Testis (tissue), 2 donors: Measurements from ENCODE around the gene VIM.

Experiments
- CTCF ChIP-seq, 3 experiments: fragments of 450-650 bp in 2 of 3; fragments of 200-600 bp in 1 of 3; sonication (generic) in 1 of 3; IDR thresholded peaks; one replicate each; pipeline ENCODE4 v1.5.1; 2016 to 2019; ENCODE audit warnings: antibody characterized with exemption in 3 of 3, mild to moderate bottlenecking in 2 of 3, moderate library complexity in 1 of 3
- POLR2A ChIP-seq: fragments of 450-650 bp; IDR thresholded peaks from one replicate; pipeline ENCODE4 v1.6.1; 2017; ENCODE audit warnings: antibody characterized with exemption, mild to moderate bottlenecking, moderate library complexity

- TF ChIP-seq CTCF (IDR thresholded peaks at IDR 0.05) (peak; percentile 44 to 88 (median 60)), POLR2A (no peak)
These were observed 512 bp upstream of the VIM start for GRCh38 chr10:17227367-17228090.
